GM18499 (cell line): ENCODE data around the gene PPIA.

ENCODE experiments used
- ATAC-seq: cut with Tn5 transposase; IDR thresholded peaks from one replicate; pipeline ENCODE4 v1.9.1; 2021; ENCODE audit warnings: moderate number of reproducible peaks; ENCODE audit not compliant: insufficient read depth, unreplicated experiment

PPIA gene

GRCh38 chr7:44796504-44797328, at the start of gene PPIA:
PPIA (plus strand) TSS chr7:44796681; CDS start chr7:44796725, 44 bp downstream.
- peak; percentile 65 for ATAC-seq

- peak; percentile 30 for ATAC-seq
Measured at GRCh38 chr7:44748045-44748947, 48.2 kb upstream of the PPIA start, which contains the start of gene ZMIZ2. ZMIZ2 (plus strand) TSS chr7:44748847; CDS start chr7:44756250, 7,403 bp downstream.

GRCh38 chr7:44748948-44749731, 47.3 kb upstream of the PPIA start:
- ATAC-seq: no peak

- no peak for ATAC-seq
Measured at GRCh38 chr7:44749992-44750391, 46.5 kb upstream of the PPIA start.

GRCh38 chr7:44750424-44750823, 46.1 kb upstream of the PPIA start:
- ATAC-seq: no peak

GRCh38 chr7:44750921-44751571, 45.4 kb upstream of the PPIA start:
- ATAC-seq: peak; percentile 65

GRCh38 chr7:44752822-44753221, 43.7 kb upstream of the PPIA start:
- ATAC-seq: no peak

- ATAC-seq: no peak
Measured at GRCh38 chr7:44754802-44755697, 41.4 kb upstream of the PPIA start.

- ATAC-seq: no peak
Measured at GRCh38 chr7:44755698-44756627, 40.5 kb upstream of the PPIA start.

- ATAC-seq: no peak
Measured at GRCh38 chr7:44756904-44757303, 39.6 kb upstream of the PPIA start.

GRCh38 chr7:44757311-44757710, 39.2 kb upstream of the PPIA start:
- ATAC-seq: no peak

GRCh38 chr7:44757739-44758138, 38.7 kb upstream of the PPIA start:
- no peak for ATAC-seq

GRCh38 chr7:44759246-44759645, 37.2 kb upstream of the PPIA start:
- no peak for ATAC-seq

- no peak for ATAC-seq
Measured at GRCh38 chr7:44760034-44760580, 36.4 kb upstream of the PPIA start.

- ATAC-seq: no peak
Measured at GRCh38 chr7:44761207-44762161, 35.0 kb upstream of the PPIA start.

- no peak for ATAC-seq
Measured at GRCh38 chr7:44762300-44762699, 34.2 kb upstream of the PPIA start.
